ENCODE results near the gene TPRN. TPM values are rescaled to one million over a fixed set of nuclear protein-coding genes. Genes with fewer than 3 reads are reported as not detected.

TPRN gene
- total and polyA plus RNA-seq, 9 of the 15 experiments (the other 6 are each of a cell fraction or from before 2014, with no cell fraction given) = 0.31 to 31.9 (median 4.4) TPM

- TF ChIP-seq AFF1 (IDR thresholded peaks at IDR 0.05; ENCODE audit: low read depth in 1 of 2, partially characterized antibody in 2 of 2) (peak in 1 of 2 experiments; percentile 90), RFX1 (IDR thresholded peaks at IDR 0.05) (no peak), ZNF445 (CRISPR knock-in tag; IDR thresholded peaks at IDR 0.05; ENCODE audit: low read depth) (no peak), ZNF24 (IDR thresholded peaks at IDR 0.05) (peak; percentile 28; the same call in 1 of the 2 replicates), KDM1A (IDR thresholded peaks at IDR 0.05) (peak in 1 of 2 experiments; percentile 96; a peak in 2 of 4 replicates), ZNF512 (tag; IDR thresholded peaks at IDR 0.05) (no peak), JUND (IDR thresholded peaks at IDR 0.05; ENCODE audit: borderline replicate concordance, low read depth, low read length) (0 out of 2 replicates have a peak, but pooled peaks have one; percentile 30), JUND (tag; IDR thresholded peaks at IDR 0.05; ENCODE audit: borderline replicate concordance, low read depth, low read length) (no peak; the same call in 2 of the 3 replicates), STAG1 (CRISPR knock-in tag; IDR thresholded peaks at IDR 0.05; ENCODE audit: borderline replicate concordance) (peak; percentile 86), PRDM10 (IDR thresholded peaks at IDR 0.05; ENCODE audit: partially characterized antibody) (peak; percentile 41), ZNF444 (CRISPR knock-in tag; IDR thresholded peaks at IDR 0.05) (peak; percentile 76; the same call in 1 of the 2 replicates), RAD21 (CRISPR knock-in tag; conservative IDR thresholded peaks at IDR 0.05 in 1 of 2, IDR thresholded peaks at IDR 0.05 in 1 of 2) (peak; percentile 96 to 98), ZNF197 (CRISPR knock-in tag; IDR thresholded peaks at IDR 0.05; ENCODE audit: low read depth) (no peak), YY1 (IDR thresholded peaks at IDR 0.05; ENCODE audit: borderline replicate concordance in 1 of 3, control insufficient read depth in 1 of 3, extremely low read depth in 1 of 3, insufficient read depth in 3 of 3, insufficient read length in 1 of 3, insufficient replicate concordance in 2 of 3, low read depth in 1 of 3, low read length in 2 of 3) (peak in 1 of 3 experiments; percentile 35), ZNF384 (IDR thresholded peaks at IDR 0.05; ENCODE audit: low read depth, low read length) (0 out of 2 replicates have a peak, but pooled peaks have one; percentile 12)
Observed at GRCh38 chr9:137227054-137227852, 26.7 kb upstream of the TPRN start, which contains the start of gene RNF224 (continued).
